NCI-H1436 treated with DMSO at 0.1 percent for 48 hours (cell line): ENCODE results near the gene BCAT1.

Experiments
- DNase-seq: peaks from one replicate; lab custom pipeline; 2025; lab: John Stamatoyannopoulos, UW

The BCAT1 gene

GRCh38 chr12:24760606-24761378, 188.1 kb downstream of the BCAT1 start:
- no peak for DNase-seq

- no peak for DNase-seq
Measured at GRCh38 chr12:24760162-24760561, 188.7 kb downstream of the BCAT1 start.
